Measurements from ENCODE around the gene SNX8.

- TF ChIP-seq ZFP36 (IDR thresholded peaks at IDR 0.05; ENCODE audit: borderline replicate concordance, low read depth, low read length, partially characterized antibody) (no peak), ERF (CRISPR knock-in tag; IDR thresholded peaks at IDR 0.05) (no peak), TFDP1 (CRISPR knock-in tag; IDR thresholded peaks at IDR 0.05; ENCODE audit: borderline replicate concordance) (no peak), BORCS8-MEF2B (CRISPR knock-in tag; IDR thresholded peaks at IDR 0.05) (no peak), BRCA1 (CRISPR knock-in tag; IDR thresholded peaks at IDR 0.05) (no peak), CTCF (CRISPR knock-in tag; IDR thresholded peaks at IDR 0.05) (no peak), SMAD3 (CRISPR knock-in tag; IDR thresholded peaks at IDR 0.05) (no peak), ZNF331 (CRISPR knock-in tag; IDR thresholded peaks at IDR 0.05) (no peak), ELF3 (CRISPR knock-in tag; IDR thresholded peaks at IDR 0.05) (no peak), ZNF431 (CRISPR knock-in tag; IDR thresholded peaks at IDR 0.05; ENCODE audit: borderline replicate concordance, low read depth) (no peak), XRCC5 (optimal IDR thresholded peaks at IDR 0.05; ENCODE audit: low read length) (no peak), MAZ (IDR thresholded peaks at IDR 0.05; ENCODE audit: borderline replicate concordance, low read depth, low read length) (no peak), MAZ (CRISPR knock-in tag; IDR thresholded peaks at IDR 0.05; ENCODE audit: low read depth) (no peak), ZNF549 (CRISPR knock-in tag; IDR thresholded peaks at IDR 0.05) (no peak)
Measured at GRCh38 chr7:2223321-2223720, 90.9 kb downstream of the SNX8 start.

Measured in HepG2 (cell line).